Upper lobe of left lung (tissue), 6 donors: ENCODE results near the gene KIF13A. TPM values are rescaled to one million over a fixed set of nuclear protein-coding genes. Genes with fewer than 3 reads are reported as not detected.
A peak's percentile ranks its signal among the peaks of the same experiment; 100 is the strongest.

Experiments
- ATAC-seq, 2 donors: fragments of 200-7000 bp; cut with Tn5 transposase; one replicate each; pipeline ENCODE4 v1.9.1; 2022; ENCODE audit warnings: mild to moderate bottlenecking in 2 of 2, moderate library complexity in 2 of 2; ENCODE audit not compliant: low FRiP score in 2 of 2
- DNase-seq, 2 donors: peaks; one replicate each; pipeline ENCODE4 v3.0.0-alpha.2; 2019 to 2020
- H3K27ac ChIP-seq, 4 donors: fragments of 200-600 bp; sonication (generic); one replicate each; pipeline ENCODE4 v1.5.1; 2016 to 2019
- H3K27me3 ChIP-seq, 4 donors: fragments of 200-600 bp; sonication (generic); one replicate each; pipeline ENCODE4 v1.5.1; 2017 to 2019
- H3K36me3 ChIP-seq, 4 donors: fragments of 200-600 bp; sonication (generic); one replicate each; pipeline ENCODE4 v1.5.1; 2016 to 2019
- H3K4me1 ChIP-seq, 4 donors: fragments of 200-600 bp; sonication (generic); one replicate each; pipeline ENCODE4 v1.5.1; 2018 to 2019
- H3K4me3 ChIP-seq, 4 donors: fragments of 200-600 bp; sonication (generic); one replicate each; pipeline ENCODE4 v1.5.1; 2017 to 2019; ENCODE audit warnings: mild to moderate bottlenecking in 2 of 4, moderate library complexity in 1 of 4
- H3K9me3 ChIP-seq, 4 donors: fragments of 200-600 bp; sonication (generic); one replicate each; pipeline ENCODE4 v1.5.1; 2018 to 2019
- CTCF ChIP-seq, 6 experiments: fragments of 450-650 bp in 4 of 6; fragments of 200-600 bp in 2 of 6; sonication (generic) in 2 of 6; IDR thresholded peaks; one replicate each; pipeline ENCODE4 v1.5.1; 2016 to 2019; ENCODE audit warnings: antibody characterized with exemption in 6 of 6
- EP300 ChIP-seq, 4 donors: sonication (generic); formaldehyde crosslinking; IDR thresholded peaks; one replicate each; pipeline ENCODE4 v1.5.1; 2017; ENCODE audit warnings: antibody characterized with exemption in 4 of 4, control low read depth in 2 of 4
- POLR2A ChIP-seq, 4 donors: fragments of 450-650 bp; IDR thresholded peaks; one replicate each; pipeline ENCODE4 v1.5.1; 2016 to 2017; ENCODE audit warnings: antibody characterized with exemption in 4 of 4, mild to moderate bottlenecking in 2 of 4
- POLR2AphosphoS5 ChIP-seq, 2 donors: sonication (generic); formaldehyde crosslinking; IDR thresholded peaks; one replicate each; pipeline ENCODE4 v1.5.1; 2017; ENCODE audit warnings: antibody characterized with exemption in 2 of 2
- WGBS, 2 donors: methylation state at CpG; one replicate each; pipeline ENCODE4 v1.1.5; 2017 to 2018; 5-methylcytosine and 5-hydroxymethylcytosine counted together
- total RNA-seq, 6 donors: library from RNA; depleted of rRNA in 4 of 6; stranded (reverse); fragments of >200 nt in 4 of 6; gene quantifications; one replicate each; pipeline versions ENCODE4 v1.1.0 to v1.2.1, GENCODE V29; 2016 to 2021
- donor health status: DM: no; HTN: no; CAD: no; lungs with moderate emphysema.
- donor health status: DM: no; HTN: yes; CAD: no; lungs with severe emphysema.

The KIF13A gene
- total RNA-seq, 6 donors from 2014 or later: 35.8 to 59.9 (median 49.0) TPM

- Histone ChIP-seq H3K4me3 (peak overlapping the region in 3 of 4 donors; percentile 73 to 76 (median 74)), H3K4me1 (peaks cover 30 to 38% (median 35%) of the 10 kb centered on the region in 4 donors), H3K9me3 (no peaks in the 10 kb centered on the region), H3K36me3 (no peaks in the 10 kb centered on the region), H3K27me3 (no peaks in the 10 kb centered on the region), H3K27ac (peak overlapping the region in 2 of 4 donors; percentile 86 to 99)
- no peak for TF ChIP-seq EP300 (IDR thresholded peaks at IDR 0.05)
- no peak for TF ChIP-seq CTCF (IDR thresholded peaks at IDR 0.05)
- no peak for TF ChIP-seq POLR2AphosphoS5 (IDR thresholded peaks at IDR 0.05)
- no peak for TF ChIP-seq POLR2A (IDR thresholded peaks at IDR 0.05)
- DNase-seq (no peak), ATAC-seq (no peak)
- 18 to 35% methylated on average over 11 of the region's 11 CpGs for WGBS, 2 donors
Measured at GRCh38 chr6:17984812-17985670, 2.4 kb downstream of the KIF13A start.

GRCh38 chr6:17984399-17984798, 3.0 kb downstream of the KIF13A start:
- no peaks in the 10 kb centered on the region for H3K27me3 ChIP-seq
- WGBS, 2 donors: 6 to 8% methylated on average over 1 of the region's 1 CpG
- no peak for TF ChIP-seq CTCF (IDR thresholded peaks at IDR 0.05)
- TF ChIP-seq POLR2AphosphoS5 (IDR thresholded peaks at IDR 0.05): no peak
- TF ChIP-seq POLR2A (IDR thresholded peaks at IDR 0.05): no peak
- no peak for TF ChIP-seq EP300 (IDR thresholded peaks at IDR 0.05)
- peak overlapping the region in 1 of 4 donors; percentile 76 for H3K4me3 ChIP-seq
- ATAC-seq (no peak), DNase-seq (no peak)
- no peaks in the 10 kb centered on the region for H3K9me3 ChIP-seq
- peaks cover 30 to 38% (median 35%) of the 10 kb centered on the region in 4 donors for H3K4me1 ChIP-seq
- H3K36me3 ChIP-seq: no peaks in the 10 kb centered on the region
- H3K27ac ChIP-seq: peak overlapping the region in 3 of 4 donors; percentile 49 to 99 (median 67)

GRCh38 chr6:17983730-17984129, 3.7 kb downstream of the KIF13A start:
- peaks cover 28 to 37% (median 32%) of the 10 kb centered on the region in 4 donors for H3K4me1 ChIP-seq
- 63 to 77% methylated on average over 2 of the region's 2 CpGs for WGBS, 2 donors
- TF ChIP-seq CTCF (IDR thresholded peaks at IDR 0.05) (no peak), POLR2A (IDR thresholded peaks at IDR 0.05) (no peak), EP300 (IDR thresholded peaks at IDR 0.05) (no peak), POLR2AphosphoS5 (IDR thresholded peaks at IDR 0.05) (no peak)
- DNase-seq (no peak), ATAC-seq (no peak)
- no peaks in the 10 kb centered on the region for H3K9me3 ChIP-seq
- H3K27me3 ChIP-seq: no peaks in the 10 kb centered on the region
- no peaks in the 10 kb centered on the region for H3K36me3 ChIP-seq
- H3K27ac ChIP-seq: peak overlapping the region in 3 of 4 donors; percentile 49 to 67 (median 66)
- H3K4me3 ChIP-seq: peak overlapping the region in 1 of 4 donors; percentile 11

GRCh38 chr6:17980329-17980728, 7.1 kb downstream of the KIF13A start:
- Histone ChIP-seq H3K27me3 (no peaks in the 10 kb centered on the region), H3K4me1 (peaks cover 12 to 26% (median 17%) of the 10 kb centered on the region in 4 donors), H3K36me3 (no peaks in the 10 kb centered on the region), H3K27ac (no peak overlapping the region), H3K9me3 (no peaks in the 10 kb centered on the region), H3K4me3 (no peak overlapping the region)
- ATAC-seq (no peak), DNase-seq (no peak)
- TF ChIP-seq POLR2A (IDR thresholded peaks at IDR 0.05) (no peak), POLR2AphosphoS5 (IDR thresholded peaks at IDR 0.05) (no peak), EP300 (IDR thresholded peaks at IDR 0.05) (no peak), CTCF (IDR thresholded peaks at IDR 0.05) (no peak)
- 78 to 86% methylated on average over 3 to 4 of the region's 4 CpGs for whole genome bisulfite sequencing, 2 donors
